Middle frontal gyrus (tissue), 1 donor: ENCODE results near the gene OXGR1.
"Not testable (repeated sequence)": the region's sequence is repeated elsewhere in the genome, so short reads cannot be mapped to it uniquely, and the experiment has no call there.

ENCODE experiments used
- DNase-seq: peaks from one replicate; pipeline ENCODE4 v3.0.0-alpha.2; 2015; ENCODE audit warnings: low spot score; ENCODE audit errors: extremely low spot score

The OXGR1 gene

GRCh38 chr13:97005625-97006262 lies 11.5 kb upstream of the OXGR1 start:
- DNase-seq = no peak

- no peak for DNase-seq
Measured at GRCh38 chr13:97004886-97005285, 10.6 kb upstream of the OXGR1 start.

GRCh38 chr13:97004096-97004876 lies 10.0 kb upstream of the OXGR1 start:
- no peak for DNase-seq

- no peak for DNase-seq
Measured at GRCh38 chr13:97003071-97003470, 8.8 kb upstream of the OXGR1 start.

- DNase-seq = no peak
Measured at GRCh38 chr13:97002581-97002980, 8.3 kb upstream of the OXGR1 start.

GRCh38 chr13:97001636-97002035 lies 7.4 kb upstream of the OXGR1 start:
- no peak for DNase-seq

GRCh38 chr13:97000295-97000925 lies 6.1 kb upstream of the OXGR1 start:
- no peak for DNase-seq

- no peak for DNase-seq
Measured at GRCh38 chr13:96999091-96999490, 4.8 kb upstream of the OXGR1 start.

GRCh38 chr13:96998051-96998450 lies 3.8 kb upstream of the OXGR1 start:
- no peak for DNase-seq

GRCh38 chr13:96996886-96997285 lies 2.6 kb upstream of the OXGR1 start:
- DNase-seq = no peak

GRCh38 chr13:96996107-96996506 lies 1.8 kb upstream of the OXGR1 start:
- no peak for DNase-seq

- DNase-seq = no peak
Measured at GRCh38 chr13:96994858-96995243, 575 bp upstream of the OXGR1 start.

- no peak for DNase-seq
Measured at GRCh38 chr13:96993634-96994016, 651 bp downstream of the OXGR1 start.

- no peak for DNase-seq
Measured at GRCh38 chr13:96992633-96993032, 1.6 kb downstream of the OXGR1 start.

- DNase-seq = no peak
Measured at GRCh38 chr13:96991072-96991471, 3.2 kb downstream of the OXGR1 start.

- no peak for DNase-seq
Measured at GRCh38 chr13:96988441-96988840, 5.8 kb downstream of the OXGR1 start.

- no peak for DNase-seq
Measured at GRCh38 chr13:96984051-96984508, 10.2 kb downstream of the OXGR1 start.

- no peak for DNase-seq
Measured at GRCh38 chr13:96982672-96983071, 11.6 kb downstream of the OXGR1 start.

GRCh38 chr13:96979861-96980260 lies 14.4 kb downstream of the OXGR1 start:
- DNase-seq = not testable (repeated sequence)

GRCh38 chr13:96968027-96968426 lies 26.2 kb downstream of the OXGR1 start:
- DNase-seq = no peak

GRCh38 chr13:96967248-96967745 lies 27.0 kb downstream of the OXGR1 start:
- no peak for DNase-seq

- no peak for DNase-seq
Measured at GRCh38 chr13:96966415-96967102, 27.7 kb downstream of the OXGR1 start.
